Renal cortical epithelial cell (primary cell): ENCODE measurements around the gene PRRG2. TPM values are rescaled to one million over a fixed set of nuclear protein-coding genes. Genes with fewer than 3 reads are reported as not detected.

Source experiments
- DNase-seq: peaks from one replicate; pipeline ENCODE4 v3.0.0-alpha.2; 2011; ENCODE audit warnings: low read depth
- total RNA-seq: library from RNA; depleted of rRNA; stranded (reverse); fragments of >200 nt; gene quantifications from 2 replicates; pipeline ENCODE4 v1.2.3, GENCODE V29; 2014

PRRG2 gene
- total RNA-seq, 1 donor from 2014 or later = 7.2 TPM

- peak; percentile 99 for DNase-seq
Measured at GRCh38 chr19:49640113-49640898, 59.2 kb downstream of the PRRG2 start, which contains the start of gene RRAS. TSS of gene RRAS (minus strand) at chr19:49640143. CDS start at chr19:49640098, 45 bp downstream.

Other genes starting within 250 kb of the PRRG2 start
- not detected in 2 replicates for gene CD37, start 245.9 kb upstream of the PRRG2 start, total RNA-seq
- 28.0 and 34.2 TPM in 2 replicates for gene TEAD2, start 218.9 kb upstream of the PRRG2 start, total RNA-seq
- gene DKKL1, start 217.4 kb upstream of the PRRG2 start, total RNA-seq = 0.17 and 0.35 TPM in 2 replicates
- gene KASH5, start 193.1 kb upstream of the PRRG2 start, total RNA-seq = not detected in 2 replicates
- gene PTH2, start 157.9 kb upstream of the PRRG2 start, total RNA-seq = not detected in 2 replicates
- not detected in 2 replicates for gene GFY, start 155.9 kb upstream of the PRRG2 start, total RNA-seq
- 0.15 TPM in 1 of 2 replicates, not detected in the other for gene SLC17A7, start 139.8 kb upstream of the PRRG2 start, total RNA-seq
- 120 and 197 TPM in 2 replicates for gene PIH1D1, start 129.5 kb upstream of the PRRG2 start, total RNA-seq
- gene ALDH16A1, start 128.1 kb upstream of the PRRG2 start, total RNA-seq = 30.5 and 64.1 TPM in 2 replicates
- 1.3 and 1.7 TPM in 2 replicates for gene FLT3LG, start 107.1 kb upstream of the PRRG2 start, total RNA-seq
- 962 and 2,738 TPM in 2 replicates for gene RPL13A, start 93.7 kb upstream of the PRRG2 start, total RNA-seq
- 2,210 and 4,384 TPM in 2 replicates for gene RPS11, start 84.9 kb upstream of the PRRG2 start, total RNA-seq
- 23.4 and 47.7 TPM in 2 replicates for gene FCGRT, start 68.7 kb upstream of the PRRG2 start, total RNA-seq
- 0.75 and 1.6 TPM in 2 replicates for gene RCN3, start 53.3 kb upstream of the PRRG2 start, total RNA-seq
- gene NOSIP, start 760 bp upstream of the PRRG2 start, total RNA-seq = 37.9 and 117 TPM in 2 replicates
- 0.87 and 8.7 TPM in 2 replicates for gene PRR12, start 9.9 kb downstream of the PRRG2 start, total RNA-seq
- gene RRAS, start 58.8 kb downstream of the PRRG2 start, total RNA-seq = 32.5 and 40.5 TPM in 2 replicates
- gene SCAF1, start 60.9 kb downstream of the PRRG2 start, total RNA-seq = 12.5 and 50.9 TPM in 2 replicates
- 68.4 and 89.3 TPM in 2 replicates for gene IRF3, start 84.5 kb downstream of the PRRG2 start, total RNA-seq
- 1.9 and 5.9 TPM in 2 replicates for gene BCL2L12, start 84.6 kb downstream of the PRRG2 start, total RNA-seq
- gene PRMT1, start 96.0 kb downstream of the PRRG2 start, total RNA-seq = 205 and 483 TPM in 2 replicates
- gene ADM5, start 108.3 kb downstream of the PRRG2 start, total RNA-seq = 0.35 TPM in 2 replicates
- gene CPT1C, start 109.8 kb downstream of the PRRG2 start, total RNA-seq = 1.9 and 2.5 TPM in 2 replicates
- gene TSKS, start 182.0 kb downstream of the PRRG2 start, total RNA-seq = not detected in 2 replicates
- 43.2 and 98.0 TPM in 2 replicates for gene AP2A1, start 185.7 kb downstream of the PRRG2 start, total RNA-seq
- 13.4 and 24.2 TPM in 2 replicates for gene FUZ, start 232.0 kb downstream of the PRRG2 start, total RNA-seq
- 18.8 and 66.7 TPM in 2 replicates for gene MED25, start 237.0 kb downstream of the PRRG2 start, total RNA-seq